ENCODE results near the gene RAB3C. TPM values are rescaled to one million over a fixed set of nuclear protein-coding genes. Genes with fewer than 3 reads are reported as not detected.

RAB3C gene
- total RNA-seq, 3 donors from 2014 or later, result 2.9 to 4.8 (median 3.1) TPM

- Histone ChIP-seq H3K4me3 (no peak overlapping the region), H3K9me3 (no peaks in the 10 kb centered on the region), H3K36me3 (ENCODE audit: low read depth) (no peaks in the 10 kb centered on the region), H3K4me1 (ENCODE audit: low read depth) (no peaks in the 10 kb centered on the region)
- no peak for TF ChIP-seq CTCF (IDR thresholded peaks at IDR 0.05)
- no peak for DNase-seq
- intact Hi-C loops (cut with DNase I, micrococcal nuclease), result no loop called here
- no peak for ATAC-seq
Measured at GRCh38 chr5:58622936-58623871, 40.3 kb downstream of the RAB3C start.

- H3K36me3 ChIP-seq (ENCODE audit: low read depth), result no peaks in the 10 kb centered on the region
- H3K9me3 ChIP-seq, result no peaks in the 10 kb centered on the region
- intact Hi-C loops (cut with DNase I, micrococcal nuclease), result no loop called here
- peak in 1 of 3 donors; percentile 7 for DNase-seq
- peaks cover 7% of the 10 kb centered on the region for H3K4me1 ChIP-seq (ENCODE audit: low read depth)
- no peak overlapping the region for H3K4me3 ChIP-seq
- no peak for ATAC-seq
- TF ChIP-seq CTCF (IDR thresholded peaks at IDR 0.05), result no peak
Measured at GRCh38 chr5:58628626-58629025, 45.8 kb downstream of the RAB3C start.

- ATAC-seq, result peak; percentile 97
- Histone ChIP-seq H3K36me3 (ENCODE audit: low read depth) (no peaks in the 10 kb centered on the region), H3K9me3 (no peaks in the 10 kb centered on the region), H3K4me3 (no peak overlapping the region), H3K4me1 (ENCODE audit: low read depth) (peaks cover 7% of the 10 kb centered on the region)
- DNase-seq, result peak in 1 of 3 donors; percentile 62
- intact Hi-C loops (cut with DNase I, micrococcal nuclease), result no loop called here
- TF ChIP-seq CTCF (IDR thresholded peaks at IDR 0.05), result no peak
Measured at GRCh38 chr5:58629271-58630159, 46.6 kb downstream of the RAB3C start.

- Histone ChIP-seq H3K4me1 (ENCODE audit: low read depth) (peaks cover 7% of the 10 kb centered on the region), H3K4me3 (no peak overlapping the region), H3K36me3 (ENCODE audit: low read depth) (no peaks in the 10 kb centered on the region), H3K9me3 (no peaks in the 10 kb centered on the region)
- intact Hi-C loops (cut with DNase I, micrococcal nuclease), result no loop called here
- ATAC-seq (no peak), DNase-seq (no peak)
- TF ChIP-seq CTCF (IDR thresholded peaks at IDR 0.05), result no peak
Measured at GRCh38 chr5:58631895-58632294, 49.0 kb downstream of the RAB3C start.

GRCh38 chr5:58635416-58635815, 52.5 kb downstream of the RAB3C start:
- no peak for DNase-seq
- H3K36me3 ChIP-seq (ENCODE audit: low read depth), result no peaks in the 10 kb centered on the region
- H3K4me1 ChIP-seq (ENCODE audit: low read depth), result no peaks in the 10 kb centered on the region
- intact Hi-C loops (cut with DNase I, micrococcal nuclease), result no loop called here
- H3K9me3 ChIP-seq, result no peaks in the 10 kb centered on the region
- no peak overlapping the region for H3K4me3 ChIP-seq
- no peak for ATAC-seq
- TF ChIP-seq CTCF (IDR thresholded peaks at IDR 0.05), result no peak

Data from mucosa of descending colon (tissue), 3 donors.